ENCODE measurements around the gene LMTK3. TPM values are rescaled to one million over a fixed set of nuclear protein-coding genes. Genes with fewer than 3 reads are reported as not detected.
A peak's percentile ranks its signal among the peaks of the same experiment; 100 is the strongest.

LMTK3 gene
- total and polyA plus RNA-seq, 8 donors = 0.45 to 23.5 (median 1.4) TPM; not detected in 1

DNA sequence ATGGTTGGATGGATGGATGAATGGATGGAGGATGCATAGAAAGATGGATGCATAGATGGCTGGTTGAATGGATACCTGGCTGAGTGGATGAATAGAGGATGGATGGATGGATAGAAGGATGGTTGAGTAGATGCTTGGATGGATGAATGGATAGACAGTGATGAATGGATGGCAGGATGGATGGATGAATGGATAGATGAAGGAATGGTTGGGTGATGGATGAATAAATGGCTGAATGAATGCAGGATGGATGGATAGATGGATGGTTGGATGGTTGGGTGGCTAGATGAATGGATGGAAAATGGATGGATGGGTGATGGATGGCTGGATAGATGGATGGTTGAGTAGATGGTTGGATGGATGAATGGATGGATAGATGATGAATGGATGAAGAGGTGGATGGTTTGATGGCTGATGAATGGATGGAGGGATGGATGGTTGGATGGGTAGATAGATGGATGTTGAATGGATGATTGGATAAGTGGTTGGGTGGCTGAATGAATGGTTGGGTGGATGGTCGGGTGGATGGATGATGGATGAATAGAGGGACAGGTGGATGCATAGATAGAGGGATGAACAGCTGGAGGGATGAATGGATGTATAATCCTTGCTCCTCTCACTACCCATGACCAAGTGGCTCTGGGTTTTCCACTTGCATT, 36.7 kb upstream of the LMTK3 start:
- 84 to 100% (median 91%) methylated on average over 1 of the region's 1 CpG for WGBS, 5 donors

DNA sequence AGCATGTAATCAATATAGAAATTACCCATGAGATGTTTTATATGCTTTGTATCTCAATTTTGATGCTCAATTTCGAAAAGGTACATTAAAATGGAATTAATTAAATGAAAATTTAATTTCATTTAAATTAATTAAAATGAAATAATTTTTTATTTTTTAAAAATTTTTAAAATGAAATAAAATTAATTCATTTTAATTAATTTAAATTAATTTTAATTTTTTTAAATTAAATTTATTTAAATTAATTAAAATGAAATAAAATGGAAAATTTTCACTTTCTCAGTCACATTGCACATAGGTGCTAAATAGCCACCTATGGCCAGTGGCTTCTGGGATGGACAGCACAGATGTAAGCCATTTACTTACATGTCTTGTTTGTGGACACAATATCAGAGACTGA, 36.1 kb upstream of the LMTK3 start:
- Histone ChIP-seq H3K4me1 (peaks cover 0 to 25% (median 20%) of the 10 kb centered on the region in 4 donors), H3K27ac (no peak overlapping the region), H3K9me3 (no peaks in the 10 kb centered on the region), H3K27me3 (peaks cover 0 to 49% (median 0%) of the 10 kb centered on the region in 3 donors), H3K4me3 (no peak overlapping the region), H3K36me3 (no peaks in the 10 kb centered on the region)
- intact Hi-C loops (cut with DNase I; ENCODE audit: low total_unique reads) = no loop called here
- no peak for DNase-seq
- 0 to 85% (median 75%) methylated on average over 1 of the region's 1 CpG for WGBS, 5 donors
- TF ChIP-seq POLR2A (IDR thresholded peaks at IDR 0.05) = no peak

More for the DNA sequence above, 36.7 kb upstream of the LMTK3 start:
- intact Hi-C loops (cut with DNase I; ENCODE audit: low total_unique reads) = no loop called here
- Histone ChIP-seq H3K9me3 (no peaks in the 10 kb centered on the region), H3K27me3 (peaks cover 0 to 49% (median 0%) of the 10 kb centered on the region in 3 donors), H3K4me3 (no peak overlapping the region), H3K36me3 (no peaks in the 10 kb centered on the region), H3K27ac (no peak overlapping the region), H3K4me1 (peaks cover 0 to 25% (median 19%) of the 10 kb centered on the region in 4 donors)
- DNase-seq = no peak
- TF ChIP-seq POLR2AphosphoS5 (IDR thresholded peaks at IDR 0.05) (no peak), EP300 (IDR thresholded peaks at IDR 0.05) (no peak), POLR2A (IDR thresholded peaks at IDR 0.05) (no peak)
- TF ChIP-seq, protein P1, sequence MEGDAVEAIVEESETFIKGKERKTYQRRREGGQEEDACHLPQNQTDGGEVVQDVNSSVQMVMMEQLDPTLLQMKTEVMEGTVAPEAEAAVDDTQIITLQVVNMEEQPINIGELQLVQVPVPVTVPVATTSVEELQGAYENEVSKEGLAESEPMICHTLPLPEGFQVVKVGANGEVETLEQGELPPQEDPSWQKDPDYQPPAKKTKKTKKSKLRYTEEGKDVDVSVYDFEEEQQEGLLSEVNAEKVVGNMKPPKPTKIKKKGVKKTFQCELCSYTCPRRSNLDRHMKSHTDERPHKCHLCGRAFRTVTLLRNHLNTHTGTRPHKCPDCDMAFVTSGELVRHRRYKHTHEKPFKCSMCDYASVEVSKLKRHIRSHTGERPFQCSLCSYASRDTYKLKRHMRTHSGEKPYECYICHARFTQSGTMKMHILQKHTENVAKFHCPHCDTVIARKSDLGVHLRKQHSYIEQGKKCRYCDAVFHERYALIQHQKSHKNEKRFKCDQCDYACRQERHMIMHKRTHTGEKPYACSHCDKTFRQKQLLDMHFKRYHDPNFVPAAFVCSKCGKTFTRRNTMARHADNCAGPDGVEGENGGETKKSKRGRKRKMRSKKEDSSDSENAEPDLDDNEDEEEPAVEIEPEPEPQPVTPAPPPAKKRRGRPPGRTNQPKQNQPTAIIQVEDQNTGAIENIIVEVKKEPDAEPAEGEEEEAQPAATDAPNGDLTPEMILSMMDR (IDR thresholded peaks at IDR 0.05) = peak in 1 of 7 experiments; percentile 6

DNA sequence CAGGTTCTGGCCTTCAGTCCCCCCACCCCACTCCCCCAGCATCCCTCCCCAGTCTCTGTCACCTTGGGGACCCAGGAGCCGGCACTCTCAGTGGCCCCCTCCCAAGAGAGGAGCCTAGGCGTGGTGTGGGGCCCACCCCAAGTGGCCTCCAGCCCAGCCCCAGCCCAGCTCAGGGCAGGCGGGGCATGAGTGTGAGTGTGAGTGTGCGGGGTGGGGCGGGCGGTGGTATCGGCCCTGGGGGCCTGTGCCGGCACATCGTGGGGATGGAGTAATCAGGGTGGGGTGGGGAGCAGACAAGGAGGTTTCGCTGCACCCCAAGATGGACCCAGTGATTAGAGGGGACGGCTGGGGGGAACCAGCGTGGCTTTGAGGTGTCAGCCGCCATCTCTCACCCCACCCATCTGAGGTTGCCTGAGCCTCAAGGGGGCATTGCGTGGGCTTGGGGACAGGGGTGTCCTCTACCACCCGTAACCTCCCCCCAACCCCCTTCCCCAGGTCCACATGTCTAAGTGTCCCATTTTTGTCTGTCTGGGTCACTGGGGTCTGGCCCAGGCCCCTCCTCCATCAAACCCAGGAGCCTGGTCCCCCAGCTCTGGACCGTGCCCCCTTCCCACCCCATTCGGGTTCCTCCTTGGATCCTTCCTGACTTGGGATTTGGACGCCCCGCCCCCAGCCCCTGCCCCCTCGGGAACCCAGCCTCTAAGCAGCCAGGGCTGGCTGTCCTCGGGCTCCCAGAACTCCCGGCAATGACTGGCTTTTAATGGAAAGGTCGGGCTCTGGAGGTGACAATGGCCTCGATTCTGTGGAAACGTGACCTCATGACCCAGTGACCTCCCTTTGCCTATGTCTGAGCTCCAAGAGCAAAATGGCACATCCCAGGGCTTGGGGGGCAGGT, 33.5 kb upstream of the LMTK3 start:
- peaks cover 0 to 34% (median 0%) of the 10 kb centered on the region in 3 donors for H3K27me3 ChIP-seq
- H3K27ac ChIP-seq = no peak overlapping the region
- no peak overlapping the region for H3K4me3 ChIP-seq
- peak in 1 of 2 donors; percentile 21 for DNase-seq
- TF ChIP-seq EP300 (IDR thresholded peaks at IDR 0.05) = no peak
- TF ChIP-seq, protein P1 (IDR thresholded peaks at IDR 0.05) = no peak
- TF ChIP-seq POLR2A (IDR thresholded peaks at IDR 0.05) = no peak
- TF ChIP-seq POLR2AphosphoS5 (IDR thresholded peaks at IDR 0.05) = no peak
- H3K4me1 ChIP-seq = peaks cover 0 to 11% (median 8%) of the 10 kb centered on the region in 4 donors
- 60 to 67% (median 63%) methylated on average over 19 to 25 of the region's 25 CpGs for whole genome bisulfite sequencing, 5 donors
- H3K36me3 ChIP-seq = no peaks in the 10 kb centered on the region
- intact Hi-C loops (cut with DNase I; ENCODE audit: low total_unique reads) = no loop called here
- H3K9me3 ChIP-seq = no peaks in the 10 kb centered on the region

DNA sequence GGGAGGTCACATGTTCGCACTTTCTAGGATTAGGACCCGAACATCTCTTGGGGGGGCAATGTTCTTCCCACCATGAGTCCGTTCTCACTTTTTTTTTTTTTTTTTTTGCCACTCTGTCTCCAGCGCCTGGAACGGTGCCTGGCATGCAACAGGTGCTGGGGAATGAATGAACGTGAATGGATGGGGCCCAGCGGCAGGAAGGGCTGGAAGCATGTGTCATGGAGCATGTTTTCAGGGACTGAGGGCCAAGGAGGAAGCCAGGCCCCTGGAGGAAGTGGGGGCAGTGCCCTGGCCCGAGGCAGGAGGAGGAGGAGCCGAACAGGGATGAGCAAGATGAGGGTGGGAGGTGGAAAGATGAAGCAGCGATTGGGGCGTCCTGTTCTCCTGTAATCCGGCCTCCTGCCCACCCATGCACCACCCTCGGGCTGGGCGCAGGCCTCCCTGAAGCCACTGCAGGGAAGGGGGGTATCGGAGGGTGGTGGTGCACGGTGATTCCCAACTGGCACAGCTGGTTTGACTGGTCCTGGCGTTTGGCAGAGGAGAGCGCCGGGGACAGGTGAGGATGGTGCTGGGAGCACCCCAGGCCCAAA, 31.6 kb upstream of the LMTK3 start:
- H3K36me3 ChIP-seq = no peaks in the 10 kb centered on the region
- TF ChIP-seq POLR2A (IDR thresholded peaks at IDR 0.05) = no peak
- TF ChIP-seq POLR2AphosphoS5 (IDR thresholded peaks at IDR 0.05) = no peak
- TF ChIP-seq, protein P1 (IDR thresholded peaks at IDR 0.05) = no peak
- H3K9me3 ChIP-seq = no peaks in the 10 kb centered on the region
- no peak overlapping the region for H3K4me3 ChIP-seq
- H3K27me3 ChIP-seq = peaks cover 0 to 20% (median 0%) of the 10 kb centered on the region in 3 donors
- H3K27ac ChIP-seq = no peak overlapping the region
- intact Hi-C loops (cut with DNase I; ENCODE audit: low total_unique reads) = no loop called here
- WGBS, 5 donors = 16 to 31% (median 18%) methylated on average over 14 to 19 of the region's 19 CpGs
- DNase-seq = peak; percentile 82
- H3K4me1 ChIP-seq = peaks cover 0 to 11% (median 8%) of the 10 kb centered on the region in 4 donors
